Epithelial cell of esophagus (primary cell): ENCODE data around the gene KIFBP.
A peak's percentile ranks its signal among the peaks of the same experiment; 100 is the strongest.
"Not testable (repeated sequence)": the region's sequence is repeated elsewhere in the genome, so short reads cannot be mapped to it uniquely, and the experiment has no call there.

ENCODE experiments used
- DNase-seq: peaks from one replicate; pipeline ENCODE4 v3.0.0; 2010; ENCODE audit warnings: low read depth
- H3K4me3 ChIP-seq: 2 replicates; pipeline ENCODE4 v1.5.1; 2011; ENCODE audit warnings: mild to moderate bottlenecking, low read length, control low read depth
- TF ChIP-seq, protein P1 (sequence below): IDR thresholded peaks from 2 replicates; pipeline ENCODE4 v1.5.1; 2011; ENCODE audit warnings: low read depth, mild to moderate bottlenecking, low read length, control low read depth, inconsistent platforms; ENCODE audit not compliant: insufficient read depth; ENCODE audit errors: missing control alignments

The KIFBP gene

GRCh38 chr10:68957284-68957615 is 31.4 kb upstream of the KIFBP start:
- DNase-seq = peak; percentile 2
- H3K4me3 ChIP-seq = peak overlapping the region; percentile 97
- TF ChIP-seq, protein P1, sequence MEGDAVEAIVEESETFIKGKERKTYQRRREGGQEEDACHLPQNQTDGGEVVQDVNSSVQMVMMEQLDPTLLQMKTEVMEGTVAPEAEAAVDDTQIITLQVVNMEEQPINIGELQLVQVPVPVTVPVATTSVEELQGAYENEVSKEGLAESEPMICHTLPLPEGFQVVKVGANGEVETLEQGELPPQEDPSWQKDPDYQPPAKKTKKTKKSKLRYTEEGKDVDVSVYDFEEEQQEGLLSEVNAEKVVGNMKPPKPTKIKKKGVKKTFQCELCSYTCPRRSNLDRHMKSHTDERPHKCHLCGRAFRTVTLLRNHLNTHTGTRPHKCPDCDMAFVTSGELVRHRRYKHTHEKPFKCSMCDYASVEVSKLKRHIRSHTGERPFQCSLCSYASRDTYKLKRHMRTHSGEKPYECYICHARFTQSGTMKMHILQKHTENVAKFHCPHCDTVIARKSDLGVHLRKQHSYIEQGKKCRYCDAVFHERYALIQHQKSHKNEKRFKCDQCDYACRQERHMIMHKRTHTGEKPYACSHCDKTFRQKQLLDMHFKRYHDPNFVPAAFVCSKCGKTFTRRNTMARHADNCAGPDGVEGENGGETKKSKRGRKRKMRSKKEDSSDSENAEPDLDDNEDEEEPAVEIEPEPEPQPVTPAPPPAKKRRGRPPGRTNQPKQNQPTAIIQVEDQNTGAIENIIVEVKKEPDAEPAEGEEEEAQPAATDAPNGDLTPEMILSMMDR = no peak

- H3K4me3 ChIP-seq = peak overlapping the region; percentile 97
- no peak for DNase-seq
- TF ChIP-seq, protein P1 = no peak
Measured at GRCh38 chr10:68957654-68958053, 30.9 kb upstream of the KIFBP start.

DNA sequence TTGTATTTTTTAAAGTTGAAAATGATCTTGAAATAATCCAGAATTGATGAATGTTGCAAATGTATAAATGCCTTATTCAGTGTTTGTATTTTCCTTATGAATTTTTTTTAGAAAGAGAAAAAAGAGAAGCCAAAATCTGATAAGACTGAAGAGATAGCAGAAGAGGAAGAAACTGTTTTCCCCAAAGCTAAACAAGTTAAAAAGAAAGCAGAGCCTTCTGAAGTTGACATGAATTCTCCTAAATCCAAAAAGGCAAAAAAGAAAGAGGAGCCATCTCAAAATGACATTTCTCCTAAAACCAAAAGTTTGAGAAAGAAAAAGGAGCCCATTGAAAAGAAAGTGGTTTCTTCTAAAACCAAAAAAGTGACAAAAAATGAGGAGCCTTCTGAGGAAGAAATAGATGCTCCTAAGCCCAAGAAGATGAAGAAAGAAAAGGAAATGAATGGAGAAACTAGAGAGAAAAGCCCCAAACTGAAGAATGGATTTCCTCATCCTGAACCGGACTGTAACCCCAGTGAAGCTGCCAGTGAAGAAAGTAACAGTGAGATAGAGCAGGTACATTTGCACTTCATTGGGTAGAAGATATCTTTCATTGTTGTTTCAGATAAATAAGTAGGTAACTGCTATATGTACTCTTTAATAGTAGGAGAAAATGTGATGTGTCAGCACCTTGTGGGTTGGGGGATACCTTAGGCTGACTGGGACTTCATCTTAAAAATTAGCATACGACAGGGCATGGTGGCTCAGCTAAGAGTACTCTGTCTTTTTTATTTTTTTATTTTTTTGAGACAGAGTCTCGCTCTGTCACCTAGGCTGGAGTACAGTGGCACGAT is 28.7 kb upstream of the KIFBP start:
- no peak overlapping the region for H3K4me3 ChIP-seq
- TF ChIP-seq, protein P1 = no peak
- no peak for DNase-seq

DNA sequence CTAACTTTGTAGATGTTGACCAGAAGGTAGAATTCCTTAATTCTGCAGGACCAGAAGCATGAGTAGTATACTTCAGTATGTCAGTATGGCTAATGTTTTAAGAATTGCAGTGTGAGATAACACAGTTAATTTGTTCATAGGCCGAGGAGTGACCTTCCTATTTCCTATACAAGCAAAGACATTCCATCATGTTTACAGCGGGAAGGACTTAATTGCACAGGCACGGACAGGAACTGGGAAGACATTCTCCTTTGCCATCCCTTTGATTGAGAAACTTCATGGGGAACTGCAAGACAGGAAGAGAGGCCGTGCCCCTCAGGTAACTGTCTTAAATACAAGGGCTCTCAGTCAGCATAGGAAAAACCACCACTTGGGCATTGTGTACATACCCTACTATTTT is 25.5 kb upstream of the KIFBP start:
- TF ChIP-seq, protein P1 = no peak
- no peak overlapping the region for H3K4me3 ChIP-seq
- DNase-seq = no peak

DNA sequence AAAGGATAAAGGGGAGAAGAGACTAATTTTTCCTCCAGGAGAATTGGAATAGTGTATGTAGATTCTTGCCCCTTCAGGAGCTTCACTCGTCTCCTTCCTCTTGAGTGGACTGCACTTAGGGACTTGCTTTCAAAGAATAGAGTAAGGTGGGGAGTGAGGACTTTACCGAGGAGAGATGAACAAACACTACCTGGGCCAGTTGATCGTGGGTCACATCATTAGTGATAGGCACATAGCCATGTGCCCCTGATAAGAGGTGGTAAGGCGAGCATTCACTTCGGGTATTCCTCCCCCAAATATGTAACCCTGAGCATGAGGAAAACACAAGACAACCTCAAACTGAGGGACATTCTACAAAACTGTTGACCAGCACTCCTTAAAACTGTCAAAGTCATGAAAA is 14.6 kb upstream of the KIFBP start:
- DNase-seq = no peak
- no peak overlapping the region for H3K4me3 ChIP-seq
- TF ChIP-seq, protein P1 = no peak

DNA sequence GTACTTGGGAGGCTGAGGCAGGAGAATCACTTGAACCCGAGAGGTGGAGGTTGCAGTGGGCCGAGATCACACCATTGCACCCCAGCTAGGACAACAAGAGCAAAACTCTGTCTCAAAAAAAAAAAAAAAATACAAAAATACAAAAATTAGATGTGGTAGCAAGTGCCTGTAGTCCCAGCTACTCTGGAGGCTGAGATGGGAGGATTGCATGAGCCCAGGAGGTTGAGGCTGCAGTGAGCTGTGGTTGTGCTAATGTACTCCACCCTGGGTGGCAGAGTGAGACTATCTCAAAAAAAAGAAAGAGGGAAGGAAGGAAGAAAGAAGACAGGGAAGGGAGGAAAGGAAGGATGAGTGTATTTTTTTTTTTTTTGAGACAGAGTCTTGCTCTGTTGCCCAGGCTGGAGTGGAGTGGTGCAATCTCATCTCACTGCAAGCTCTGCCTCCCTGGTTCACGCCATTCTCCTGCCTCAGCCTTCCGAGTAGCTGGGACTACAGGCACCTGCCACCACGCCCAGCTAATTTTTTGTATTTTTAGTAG is 12.6 kb upstream of the KIFBP start:
- not testable (repeated sequence) for H3K4me3 ChIP-seq, DNase-seq

DNA sequence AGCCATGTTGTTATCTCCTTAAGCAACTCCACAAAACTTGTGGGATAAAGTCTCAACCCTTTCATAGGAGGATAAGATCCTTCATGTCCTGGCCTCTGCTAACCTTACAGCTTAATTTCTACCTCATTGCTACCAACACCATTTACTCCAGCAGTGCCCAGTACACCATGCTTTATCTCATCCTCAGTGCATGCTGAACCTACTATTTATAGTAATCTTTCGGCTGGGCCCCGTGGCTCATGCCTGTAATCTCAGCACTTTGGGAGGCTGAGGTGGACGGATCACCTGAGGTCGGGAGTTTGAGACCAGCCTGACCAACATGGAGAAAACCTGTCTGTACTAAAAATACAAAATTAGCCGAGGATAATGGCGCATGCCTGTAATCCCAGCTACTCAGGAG is 8.9 kb upstream of the KIFBP start:
- DNase-seq, H3K4me3 ChIP-seq: not testable (repeated sequence)

GRCh38 chr10:68981074-68981473 is 7.5 kb upstream of the KIFBP start:
- TF ChIP-seq, protein P1 = peak; percentile 38
- DNase-seq = peak; percentile 11
- H3K4me3 ChIP-seq = no peak overlapping the region
